ENCODE measurements around the gene XRCC3.

DNA sequence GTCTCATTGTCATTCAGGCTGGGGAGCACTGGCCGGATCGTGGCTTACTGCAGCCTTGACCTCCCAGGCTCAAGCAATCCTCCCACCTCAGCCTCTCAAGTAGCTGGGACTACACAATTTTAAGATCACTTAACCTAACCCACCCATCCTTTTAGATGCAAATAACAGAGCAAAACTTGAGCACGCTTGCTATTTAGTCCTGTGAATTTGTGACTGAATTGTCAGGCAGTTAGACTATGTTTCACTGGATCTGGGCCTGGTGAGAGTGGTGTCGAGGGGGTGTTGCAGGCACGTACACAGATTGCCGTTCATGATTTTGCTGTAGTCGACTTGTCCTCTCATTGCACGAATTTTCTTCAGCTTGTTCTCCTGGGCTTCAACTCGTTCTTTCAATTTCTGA is 38.5 kb upstream of the XRCC3 start:
- no peak for TF ChIP-seq POLR2A (IDR thresholded peaks at IDR 0.05)
- TF ChIP-seq, protein P1, sequence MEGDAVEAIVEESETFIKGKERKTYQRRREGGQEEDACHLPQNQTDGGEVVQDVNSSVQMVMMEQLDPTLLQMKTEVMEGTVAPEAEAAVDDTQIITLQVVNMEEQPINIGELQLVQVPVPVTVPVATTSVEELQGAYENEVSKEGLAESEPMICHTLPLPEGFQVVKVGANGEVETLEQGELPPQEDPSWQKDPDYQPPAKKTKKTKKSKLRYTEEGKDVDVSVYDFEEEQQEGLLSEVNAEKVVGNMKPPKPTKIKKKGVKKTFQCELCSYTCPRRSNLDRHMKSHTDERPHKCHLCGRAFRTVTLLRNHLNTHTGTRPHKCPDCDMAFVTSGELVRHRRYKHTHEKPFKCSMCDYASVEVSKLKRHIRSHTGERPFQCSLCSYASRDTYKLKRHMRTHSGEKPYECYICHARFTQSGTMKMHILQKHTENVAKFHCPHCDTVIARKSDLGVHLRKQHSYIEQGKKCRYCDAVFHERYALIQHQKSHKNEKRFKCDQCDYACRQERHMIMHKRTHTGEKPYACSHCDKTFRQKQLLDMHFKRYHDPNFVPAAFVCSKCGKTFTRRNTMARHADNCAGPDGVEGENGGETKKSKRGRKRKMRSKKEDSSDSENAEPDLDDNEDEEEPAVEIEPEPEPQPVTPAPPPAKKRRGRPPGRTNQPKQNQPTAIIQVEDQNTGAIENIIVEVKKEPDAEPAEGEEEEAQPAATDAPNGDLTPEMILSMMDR (IDR thresholded peaks at IDR 0.05) = no peak

All from vagina (tissue), 2 donors.